Measurements from ENCODE around the gene EXD2.

- TF ChIP-seq CTCF (IDR thresholded peaks at IDR 0.05) (no peak), POLR2A (IDR thresholded peaks at IDR 0.05) (no peak), EP300 (IDR thresholded peaks at IDR 0.05) (no peak)
These were observed 92.9 kb downstream of the EXD2 start for GRCh38 chr14:69284170-69284569.

Data from ovary (tissue), 3 donors.